ENCODE results near the gene ARRB1.

- TF ChIP-seq ZNF529 (tag by site-specific recombination; IDR thresholded peaks at IDR 0.05; ENCODE audit: insufficient replicate concordance), result no peak
- no peak for TF ChIP-seq ZNF701 (tag by site-specific recombination; IDR thresholded peaks at IDR 0.05)
- no peak for TF ChIP-seq ZNF324 (tag by site-specific recombination; IDR thresholded peaks at IDR 0.05)
- TF ChIP-seq ZBTB44 (tag by site-specific recombination; IDR thresholded peaks at IDR 0.05), result no peak
- no peak for TF ChIP-seq CTCF (tag by site-specific recombination; IDR thresholded peaks at IDR 0.05)
- no peak for TF ChIP-seq ZNF785 (tag by site-specific recombination; IDR thresholded peaks at IDR 0.05)
- no peak for TF ChIP-seq ZFP37 (tag by site-specific recombination; IDR thresholded peaks at IDR 0.05)
- no peak for TF ChIP-seq ZNF239 (tag by site-specific recombination; IDR thresholded peaks at IDR 0.05)
- TF ChIP-seq HOXD13 (CRISPR knock-in tag; IDR thresholded peaks at IDR 0.05; ENCODE audit: borderline replicate concordance), result no peak
- no peak for TF ChIP-seq ZNF624 (tag by site-specific recombination; IDR thresholded peaks at IDR 0.05)
- no peak for TF ChIP-seq ZBTB8A (tag by site-specific recombination; IDR thresholded peaks at IDR 0.05)
- no peak for TF ChIP-seq ZBTB20 (tag by site-specific recombination; IDR thresholded peaks at IDR 0.05)
Measured at GRCh38 chr11:75236062-75236461, 115.4 kb downstream of the ARRB1 start.
